HG03108 (cell line): ENCODE measurements around the gene CCDC137.

Source experiments
- ATAC-seq: cut with Tn5 transposase; IDR thresholded peaks from one replicate; pipeline ENCODE4 v1.9.1; 2021; ENCODE audit warnings: moderate library complexity; ENCODE audit not compliant: unreplicated experiment

Gene CCDC137

GRCh38 chr17:81682565-81683207 is 16.1 kb downstream of the CCDC137 start:
- no peak for ATAC-seq

- ATAC-seq: peak; percentile 17
Measured at GRCh38 chr17:81683208-81683583, 16.7 kb downstream of the CCDC137 start.

- ATAC-seq: peak; percentile 92
Measured at GRCh38 chr17:81683584-81684441, 17.3 kb downstream of the CCDC137 start, which contains the start of the genes ARL16 and HGS. Gene ARL16, minus strand, starts transcription at chr17:81683797. Its CDS starts 44 bp downstream, at chr17:81683753. Gene HGS, plus strand, starts transcription at chr17:81684011. Its CDS starts 56 bp downstream, at chr17:81684067.

- no peak for ATAC-seq
Measured at GRCh38 chr17:81684442-81684911, 17.9 kb downstream of the CCDC137 start.

- ATAC-seq: no peak
Measured at GRCh38 chr17:81685108-81685507, 18.6 kb downstream of the CCDC137 start.

GRCh38 chr17:81686614-81687013 is 20.1 kb downstream of the CCDC137 start:
- no peak for ATAC-seq

GRCh38 chr17:81687770-81688541 is 21.4 kb downstream of the CCDC137 start:
- no peak for ATAC-seq

- no peak for ATAC-seq
Measured at GRCh38 chr17:81688616-81689015, 22.1 kb downstream of the CCDC137 start.

- ATAC-seq: no peak
Measured at GRCh38 chr17:81690066-81690465, 23.5 kb downstream of the CCDC137 start.

GRCh38 chr17:81690549-81690948 is 24.0 kb downstream of the CCDC137 start:
- ATAC-seq: no peak

- no peak for ATAC-seq
Measured at GRCh38 chr17:81691196-81691595, 24.7 kb downstream of the CCDC137 start.

GRCh38 chr17:81691608-81692007 is 25.1 kb downstream of the CCDC137 start:
- no peak for ATAC-seq

GRCh38 chr17:81693509-81694210 is 27.1 kb downstream of the CCDC137 start:
- no peak for ATAC-seq

- no peak for ATAC-seq
Measured at GRCh38 chr17:81694810-81695209, 28.3 kb downstream of the CCDC137 start.

GRCh38 chr17:81695211-81695610 is 28.7 kb downstream of the CCDC137 start:
- ATAC-seq: no peak

GRCh38 chr17:81695801-81696200 is 29.3 kb downstream of the CCDC137 start:
- ATAC-seq: no peak

GRCh38 chr17:81696218-81696941 is 29.8 kb downstream of the CCDC137 start:
- no peak for ATAC-seq

- ATAC-seq: no peak
Measured at GRCh38 chr17:81697261-81698044, 30.9 kb downstream of the CCDC137 start.
